Upper lobe of right lung (tissue), 1 donor: ENCODE data around the gene PROK1. TPM values are rescaled to one million over a fixed set of nuclear protein-coding genes. Genes with fewer than 3 reads are reported as not detected.

Experiments
- ATAC-seq: fragments of 200-7000 bp; cut with Tn5 transposase; one replicate; pipeline ENCODE4 v1.9.1; 2020; ENCODE audit warnings: mild to moderate bottlenecking, moderate library complexity
- DNase-seq: peaks from one replicate; pipeline ENCODE4 v3.0.0-alpha.2; 2020
- H3K27ac ChIP-seq: fragments of 200-600 bp; one replicate; pipeline ENCODE4 v1.8.0; 2022
- H3K27me3 ChIP-seq: fragments of 200-600 bp; one replicate; pipeline ENCODE4 v1.8.0; 2022; ENCODE audit warnings: mild to moderate bottlenecking
- H3K36me3 ChIP-seq: fragments of 200-600 bp; one replicate; pipeline ENCODE4 v1.8.0; 2022
- H3K4me1 ChIP-seq: fragments of 200-600 bp; one replicate; pipeline ENCODE4 v1.8.0; 2022
- H3K4me3 ChIP-seq: fragments of 200-600 bp; one replicate; pipeline ENCODE4 v1.8.0; 2022; ENCODE audit warnings: mild to moderate bottlenecking
- H3K9me3 ChIP-seq: fragments of 200-600 bp; one replicate; pipeline ENCODE4 v1.8.0; 2022
- intact Hi-C: fragments of 100-400 bp; cut with DNase I; formaldehyde crosslinking; loops from one replicate; pipeline ENCODE4 v1.11.0; 2022
- total RNA-seq: library from RNA; stranded (reverse); fragmentation: NEBNext Ultra II Directional; extraction: Animal tissue kit (Norgen Biotek cat#: 25700); gene quantifications from one replicate; pipeline ENCODE4 v1.2.1, GENCODE V29; 2021
- TF ChIP-seq, protein P1 (sequence below): fragments of 200-600 bp; IDR thresholded peaks from one replicate; pipeline ENCODE4 v1.8.0; 2022; ENCODE audit warnings: antibody characterized with exemption
- donor health status: DM: no; HTN: yes; CAD: no; lungs with severe emphysema.

The PROK1 gene
- total RNA-seq, 1 donor from 2014 or later: 0.41 TPM

- TF ChIP-seq, protein P1, sequence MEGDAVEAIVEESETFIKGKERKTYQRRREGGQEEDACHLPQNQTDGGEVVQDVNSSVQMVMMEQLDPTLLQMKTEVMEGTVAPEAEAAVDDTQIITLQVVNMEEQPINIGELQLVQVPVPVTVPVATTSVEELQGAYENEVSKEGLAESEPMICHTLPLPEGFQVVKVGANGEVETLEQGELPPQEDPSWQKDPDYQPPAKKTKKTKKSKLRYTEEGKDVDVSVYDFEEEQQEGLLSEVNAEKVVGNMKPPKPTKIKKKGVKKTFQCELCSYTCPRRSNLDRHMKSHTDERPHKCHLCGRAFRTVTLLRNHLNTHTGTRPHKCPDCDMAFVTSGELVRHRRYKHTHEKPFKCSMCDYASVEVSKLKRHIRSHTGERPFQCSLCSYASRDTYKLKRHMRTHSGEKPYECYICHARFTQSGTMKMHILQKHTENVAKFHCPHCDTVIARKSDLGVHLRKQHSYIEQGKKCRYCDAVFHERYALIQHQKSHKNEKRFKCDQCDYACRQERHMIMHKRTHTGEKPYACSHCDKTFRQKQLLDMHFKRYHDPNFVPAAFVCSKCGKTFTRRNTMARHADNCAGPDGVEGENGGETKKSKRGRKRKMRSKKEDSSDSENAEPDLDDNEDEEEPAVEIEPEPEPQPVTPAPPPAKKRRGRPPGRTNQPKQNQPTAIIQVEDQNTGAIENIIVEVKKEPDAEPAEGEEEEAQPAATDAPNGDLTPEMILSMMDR: no peak
- no peak for ATAC-seq
- no peaks in the 10 kb centered on the region for H3K9me3 ChIP-seq
- H3K27ac ChIP-seq: no peak overlapping the region
- intact Hi-C loops: no loop called here
- no peaks in the 10 kb centered on the region for H3K36me3 ChIP-seq
- no peak for DNase-seq
- H3K4me1 ChIP-seq: no peaks in the 10 kb centered on the region
- H3K27me3 ChIP-seq: no peaks in the 10 kb centered on the region
- no peak overlapping the region for H3K4me3 ChIP-seq
Observed at GRCh38 chr1:110501488-110502132, 50.7 kb downstream of the PROK1 start.

DNA sequence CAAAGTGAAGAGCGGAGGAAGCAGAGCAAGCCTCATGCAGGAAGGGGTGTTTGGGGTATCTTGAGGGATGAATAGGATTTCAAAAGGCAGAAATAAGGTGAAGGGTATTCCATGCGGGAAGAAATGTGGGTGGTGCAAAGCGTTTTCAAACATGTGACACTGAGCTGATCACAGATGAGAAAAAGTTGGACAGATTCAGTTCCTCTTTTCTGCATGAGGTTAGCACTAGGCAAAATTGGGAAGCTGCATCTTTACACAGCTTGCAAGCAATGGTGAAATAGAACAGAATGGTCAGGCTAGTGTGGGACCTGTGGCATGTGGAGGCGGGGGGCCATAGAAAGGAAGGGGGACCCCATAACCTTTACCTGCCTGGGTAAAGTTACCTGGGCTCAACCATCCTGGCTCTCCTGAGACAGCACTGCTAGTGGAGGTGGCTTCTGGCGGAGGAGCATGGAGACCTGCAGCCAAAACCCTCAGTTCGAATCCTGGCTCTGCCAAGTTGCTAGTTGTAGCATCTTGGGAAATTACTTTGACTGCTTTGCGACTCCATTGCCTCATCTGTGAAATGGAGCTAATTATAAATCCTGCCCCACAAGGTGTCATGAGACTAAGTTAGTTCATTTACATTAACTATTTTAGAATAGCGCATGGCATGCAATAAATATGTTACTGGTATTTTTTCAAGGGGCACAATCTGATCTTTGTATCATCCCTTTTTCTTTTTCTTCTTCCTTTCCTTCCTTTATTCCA lies 51.6 kb downstream of the PROK1 start:
- peak; percentile 68 for ATAC-seq
- Histone ChIP-seq H3K36me3 (no peaks in the 10 kb centered on the region), H3K27me3 (no peaks in the 10 kb centered on the region), H3K27ac (no peak overlapping the region), H3K4me1 (no peaks in the 10 kb centered on the region), H3K4me3 (no peak overlapping the region), H3K9me3 (no peaks in the 10 kb centered on the region)
- intact Hi-C loops: no loop called here
- no peak for DNase-seq
- TF ChIP-seq, protein P1: no peak

GRCh38 chr1:110503471-110503870 lies 52.5 kb downstream of the PROK1 start:
- no peaks in the 10 kb centered on the region for H3K9me3 ChIP-seq
- DNase-seq (no peak), ATAC-seq (no peak)
- no peaks in the 10 kb centered on the region for H3K4me1 ChIP-seq
- TF ChIP-seq, protein P1: no peak
- H3K36me3 ChIP-seq: no peaks in the 10 kb centered on the region
- intact Hi-C loops: no loop called here
- H3K27me3 ChIP-seq: no peaks in the 10 kb centered on the region
- no peak overlapping the region for H3K4me3 ChIP-seq
- H3K27ac ChIP-seq: no peak overlapping the region

- H3K4me1 ChIP-seq: no peaks in the 10 kb centered on the region
- intact Hi-C loops: no loop called here
- ATAC-seq: peak; percentile 53
- peak; percentile 76 for DNase-seq
- TF ChIP-seq, protein P1: no peak
- no peaks in the 10 kb centered on the region for H3K27me3 ChIP-seq
- no peaks in the 10 kb centered on the region for H3K36me3 ChIP-seq
- no peak overlapping the region for H3K27ac ChIP-seq
- no peaks in the 10 kb centered on the region for H3K9me3 ChIP-seq
- no peak overlapping the region for H3K4me3 ChIP-seq
Observed at GRCh38 chr1:110504226-110504625, 53.3 kb downstream of the PROK1 start.

DNA sequence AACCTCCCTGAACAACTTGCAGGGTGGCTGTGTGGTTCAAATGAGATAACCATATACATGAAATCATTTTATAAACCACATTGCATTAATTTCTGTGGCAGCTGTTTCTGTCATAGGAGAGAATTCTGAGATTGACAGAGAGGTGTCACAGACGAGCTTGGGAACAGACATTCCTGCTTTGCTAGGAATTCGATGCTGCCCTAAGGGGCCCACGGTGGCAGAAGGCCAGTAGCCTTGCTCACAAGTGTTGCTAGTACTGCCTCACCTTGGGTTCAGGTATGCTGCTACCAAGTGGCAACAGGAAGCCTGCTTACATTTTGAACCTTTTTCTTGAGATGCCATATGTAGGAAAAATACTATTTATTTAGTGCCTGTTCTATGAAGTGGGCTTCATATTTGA lies 54.6 kb downstream of the PROK1 start:
- no peaks in the 10 kb centered on the region for H3K27me3 ChIP-seq
- TF ChIP-seq, protein P1: no peak
- no peaks in the 10 kb centered on the region for H3K9me3 ChIP-seq
- intact Hi-C loops: no loop called here
- no peaks in the 10 kb centered on the region for H3K4me1 ChIP-seq
- H3K36me3 ChIP-seq: no peaks in the 10 kb centered on the region
- no peak for ATAC-seq
- DNase-seq: no peak
- H3K4me3 ChIP-seq: no peak overlapping the region
- H3K27ac ChIP-seq: no peak overlapping the region
